Measurements from ENCODE around the gene LIN37.
A peak's percentile ranks its signal among the peaks of the same experiment; 100 is the strongest.

Gene LIN37

DNA sequence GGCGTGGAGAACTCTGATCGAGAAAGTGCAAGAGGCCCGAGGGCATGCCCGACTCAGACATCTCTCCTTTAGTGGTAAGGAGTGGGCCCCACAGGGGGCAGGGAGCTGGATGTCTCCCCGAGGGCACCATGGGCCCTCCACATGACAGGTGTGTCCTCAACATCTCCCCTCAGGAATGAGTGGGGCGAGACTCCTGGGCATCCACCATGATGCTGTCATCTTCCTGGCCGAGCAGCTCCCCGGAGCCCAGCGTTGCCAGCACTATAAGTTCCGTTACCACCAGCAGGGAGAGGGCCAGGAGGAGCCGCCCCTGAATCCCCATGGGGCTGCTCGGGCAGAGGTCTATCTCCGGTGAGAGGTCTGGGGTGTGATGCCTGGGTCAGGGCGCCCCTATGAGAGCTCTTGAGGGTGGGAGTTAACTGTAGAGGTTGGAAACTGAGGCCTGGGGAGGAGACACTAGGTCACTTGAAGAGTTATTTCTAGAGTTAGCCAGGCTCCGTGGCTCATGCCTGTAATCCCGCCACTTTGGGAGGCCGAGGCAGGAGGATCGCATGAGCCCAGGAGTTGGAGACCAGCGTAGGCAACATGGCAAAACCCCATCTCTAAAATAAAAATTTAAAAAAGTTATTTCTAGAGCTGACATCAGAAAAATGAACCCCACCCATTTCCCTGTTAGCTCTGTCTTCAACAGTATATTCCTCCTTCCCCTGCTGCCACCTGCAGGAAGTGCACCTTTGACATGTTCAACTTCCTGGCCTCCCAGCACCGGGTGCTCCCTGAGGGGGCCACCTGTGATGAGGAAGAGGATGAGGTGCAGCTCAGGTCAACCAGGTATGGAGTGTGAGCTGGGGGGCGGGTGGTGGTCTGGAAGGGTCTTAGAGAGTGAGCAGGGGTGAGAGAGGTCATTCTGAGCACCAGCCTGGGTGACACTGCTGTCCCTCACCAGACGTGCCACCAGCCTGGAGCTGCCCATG, 11.2 kb upstream of the LIN37 start:
- DNase-seq = no peak

DNA sequence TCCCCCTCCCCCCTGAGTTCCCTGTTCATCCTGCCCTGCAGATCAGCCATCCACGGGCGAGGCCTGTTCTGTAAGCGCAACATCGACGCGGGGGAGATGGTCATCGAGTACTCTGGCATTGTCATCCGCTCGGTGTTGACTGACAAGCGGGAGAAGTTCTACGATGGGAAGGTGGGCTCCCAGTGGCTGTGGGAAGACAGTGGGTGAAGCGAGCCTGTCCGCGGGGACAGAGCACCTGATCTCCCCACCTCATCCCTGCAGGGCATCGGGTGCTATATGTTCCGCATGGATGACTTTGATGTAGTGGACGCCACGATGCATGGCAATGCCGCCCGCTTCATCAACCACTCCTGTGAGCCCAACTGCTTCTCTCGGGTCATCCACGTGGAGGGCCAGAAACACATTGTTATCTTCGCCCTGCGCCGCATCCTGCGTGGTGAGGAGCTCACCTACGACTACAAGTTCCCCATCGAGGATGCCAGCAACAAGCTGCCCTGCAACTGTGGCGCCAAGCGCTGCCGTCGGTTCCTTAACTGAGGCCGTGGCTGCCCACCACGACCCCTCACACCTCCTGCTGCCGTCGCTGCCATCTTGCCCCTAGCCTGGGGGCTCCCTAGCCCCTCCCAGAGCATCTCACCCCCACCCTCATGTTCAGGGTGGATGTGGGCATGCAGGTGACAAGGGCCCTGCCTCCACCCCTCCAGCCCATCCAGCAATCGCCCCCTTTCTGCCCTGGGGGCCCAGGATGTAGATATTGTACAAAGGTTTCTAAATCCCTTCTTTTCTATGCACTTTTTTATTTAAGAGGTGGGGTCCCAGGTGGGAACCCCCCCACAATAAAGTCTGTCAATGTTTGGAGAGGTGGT, 10.1 kb upstream of the LIN37 start:
- no peak for DNase-seq

DNA sequence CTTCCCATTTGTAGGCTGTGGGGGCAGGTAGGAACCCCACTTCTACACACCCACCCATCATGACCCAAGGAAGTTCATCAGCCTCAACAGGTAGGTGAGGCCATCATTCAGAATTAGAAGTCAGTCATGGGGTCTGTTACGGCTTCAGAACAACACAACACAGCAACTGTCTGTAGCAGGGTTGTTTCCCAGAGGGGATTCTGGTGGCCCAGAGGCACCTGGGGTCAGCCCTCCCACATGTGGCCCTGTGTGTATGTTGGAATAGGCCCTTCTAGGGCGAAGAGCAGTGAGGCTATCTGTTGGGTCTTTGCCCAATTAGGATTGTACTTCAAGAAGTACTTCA, 9.5 kb upstream of the LIN37 start:
- no peak for DNase-seq

DNA sequence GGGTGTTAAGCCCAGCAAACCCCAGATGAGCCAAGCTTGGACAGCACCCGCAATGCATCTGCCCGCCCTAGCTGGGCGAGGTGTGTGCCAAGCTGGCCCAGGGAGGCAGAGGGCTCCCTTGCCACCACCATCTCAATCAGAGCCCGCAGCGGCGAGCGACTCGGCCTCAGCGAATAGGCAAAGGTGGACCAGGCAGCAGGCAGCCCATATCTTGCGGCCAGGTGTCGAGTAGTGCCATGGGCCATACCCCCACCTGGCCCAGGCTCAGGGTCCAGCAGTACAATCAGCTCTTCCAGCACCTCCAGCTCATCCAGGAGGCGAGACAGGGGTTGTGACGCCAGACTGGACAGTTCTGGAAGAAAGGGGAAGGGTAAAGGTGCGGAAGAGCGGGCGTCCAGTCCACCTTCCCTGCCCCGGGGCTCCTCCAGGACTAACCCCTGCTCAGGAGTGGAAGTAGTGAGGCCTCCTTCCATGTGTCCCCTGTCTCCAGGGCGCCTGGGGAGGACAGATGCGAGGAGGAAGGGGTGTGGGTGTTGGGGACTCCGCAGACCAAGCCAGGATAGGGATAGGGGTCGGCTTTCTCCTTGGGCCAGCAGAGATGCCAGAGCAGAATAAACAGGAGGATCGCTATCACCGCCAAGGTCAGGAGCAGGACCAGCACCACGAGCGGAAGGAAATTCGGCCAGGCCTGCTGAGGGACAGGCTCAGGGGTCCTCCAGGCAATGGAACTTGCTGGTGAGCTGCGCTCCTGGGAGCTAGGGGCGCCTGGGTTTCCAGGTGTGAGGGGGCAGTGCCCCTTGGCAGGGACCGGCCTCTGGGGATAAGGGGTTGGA, 8.9 kb upstream of the LIN37 start:
- DNase-seq = no peak

DNA sequence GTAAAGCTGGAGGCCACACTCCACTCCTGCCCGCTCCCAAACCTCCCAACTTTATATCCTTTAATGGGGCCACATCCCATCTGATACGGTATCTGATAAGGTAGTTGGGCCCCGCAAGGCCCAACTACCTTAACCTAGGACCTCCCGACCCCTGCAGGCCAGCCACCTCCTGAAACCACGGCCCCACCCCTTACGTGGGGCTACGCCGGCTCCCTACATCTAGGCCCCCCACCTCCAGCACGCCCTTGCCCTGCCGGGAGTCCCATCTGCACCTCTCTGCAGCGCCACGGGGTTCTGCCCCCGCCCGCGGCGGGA, 8.3 kb upstream of the LIN37 start:
- DNase-seq = no peak

DNA sequence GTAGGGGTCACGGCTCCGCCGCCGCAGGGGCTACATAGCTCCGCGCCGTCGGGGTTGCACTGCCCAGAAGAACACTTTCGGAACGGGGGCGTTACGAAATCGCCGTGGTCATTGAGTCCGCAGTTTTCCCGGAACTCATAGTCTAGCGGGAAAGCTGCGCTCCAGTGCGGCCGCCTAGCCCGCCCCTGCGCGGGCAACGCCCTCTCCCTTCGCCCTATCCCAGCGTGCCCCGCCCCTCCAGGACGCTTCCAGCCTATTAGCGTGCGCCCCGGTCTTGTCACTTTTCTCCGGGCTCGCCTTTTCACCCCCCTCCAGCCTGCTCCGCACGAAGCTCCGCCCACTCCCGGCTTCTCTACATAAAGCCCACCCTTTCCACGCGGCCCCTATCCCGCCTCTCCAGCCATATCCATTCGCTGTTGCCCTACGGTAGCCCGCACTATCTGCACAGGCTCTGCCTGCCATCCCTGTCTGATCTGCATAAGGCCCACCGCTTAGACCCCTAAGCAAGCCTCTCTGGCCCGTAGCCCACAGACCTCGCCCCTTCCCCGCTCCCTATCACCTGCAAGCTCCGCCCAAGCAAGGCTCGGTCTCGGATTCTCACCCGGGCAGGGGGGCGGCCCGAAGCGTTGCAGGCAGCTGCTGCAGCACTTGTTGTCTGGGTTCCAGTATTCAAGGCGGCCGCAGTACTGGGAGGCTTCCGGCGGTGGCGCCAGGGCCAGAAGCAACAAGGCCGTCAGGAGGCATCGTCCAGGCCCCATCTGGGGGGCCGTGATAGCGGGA, 7.8 kb upstream of the LIN37 start:
- DNase-seq = peak; percentile 99

DNA sequence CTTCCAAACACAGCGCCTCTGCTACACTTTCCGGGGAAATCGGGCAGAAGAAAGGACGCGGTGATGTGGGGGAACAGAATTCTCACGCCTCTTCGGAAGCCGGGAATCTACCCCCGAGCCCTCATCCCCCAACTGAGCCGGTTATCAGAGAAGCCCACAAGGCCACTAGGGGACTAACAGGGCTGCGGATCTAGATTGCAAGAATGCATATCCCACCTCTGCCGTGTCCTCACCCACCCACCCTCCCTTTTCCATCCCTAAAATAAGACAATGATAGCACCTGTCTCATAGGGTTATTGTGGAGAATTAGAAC, 7.2 kb upstream of the LIN37 start:
- DNase-seq = no peak

DNA sequence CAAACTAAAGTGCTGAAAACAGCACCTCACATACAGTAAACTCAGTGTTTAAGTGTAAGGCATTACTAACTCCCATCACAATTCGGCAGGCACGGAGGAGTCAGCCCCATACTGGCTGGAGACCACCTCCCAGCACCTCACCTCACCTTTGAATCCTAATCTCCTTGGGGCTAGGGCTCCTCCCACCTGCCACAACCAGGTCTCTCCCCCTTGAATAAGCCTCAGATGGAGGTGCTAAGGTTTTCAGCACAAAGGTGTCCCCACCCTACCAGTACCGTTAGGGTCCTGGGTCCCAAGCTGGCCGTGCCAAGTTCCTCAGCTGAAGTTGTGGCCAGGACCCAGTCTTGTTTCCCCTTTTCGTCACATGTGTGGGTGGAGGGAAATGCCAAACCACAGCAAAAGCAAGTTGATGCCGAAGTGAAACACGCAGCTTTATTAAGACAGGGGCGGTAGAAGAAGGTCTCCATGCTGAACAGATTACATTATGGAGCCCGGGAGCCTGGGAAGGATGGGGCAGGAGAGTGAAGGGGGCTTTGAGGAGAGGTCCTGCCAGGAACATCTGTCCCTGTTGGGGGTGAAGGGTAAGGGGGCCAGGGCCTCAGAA, 6.2 kb upstream of the LIN37 start, which contains the start of gene IGFLR1:
TSS of gene IGFLR1 (minus strand) at position 332 of the 604 bp plus-strand sequence. CDS start 1,272 bp downstream, outside the sequence.
- DNase-seq = peak; percentile 90 to 96 (median 94)

DNA sequence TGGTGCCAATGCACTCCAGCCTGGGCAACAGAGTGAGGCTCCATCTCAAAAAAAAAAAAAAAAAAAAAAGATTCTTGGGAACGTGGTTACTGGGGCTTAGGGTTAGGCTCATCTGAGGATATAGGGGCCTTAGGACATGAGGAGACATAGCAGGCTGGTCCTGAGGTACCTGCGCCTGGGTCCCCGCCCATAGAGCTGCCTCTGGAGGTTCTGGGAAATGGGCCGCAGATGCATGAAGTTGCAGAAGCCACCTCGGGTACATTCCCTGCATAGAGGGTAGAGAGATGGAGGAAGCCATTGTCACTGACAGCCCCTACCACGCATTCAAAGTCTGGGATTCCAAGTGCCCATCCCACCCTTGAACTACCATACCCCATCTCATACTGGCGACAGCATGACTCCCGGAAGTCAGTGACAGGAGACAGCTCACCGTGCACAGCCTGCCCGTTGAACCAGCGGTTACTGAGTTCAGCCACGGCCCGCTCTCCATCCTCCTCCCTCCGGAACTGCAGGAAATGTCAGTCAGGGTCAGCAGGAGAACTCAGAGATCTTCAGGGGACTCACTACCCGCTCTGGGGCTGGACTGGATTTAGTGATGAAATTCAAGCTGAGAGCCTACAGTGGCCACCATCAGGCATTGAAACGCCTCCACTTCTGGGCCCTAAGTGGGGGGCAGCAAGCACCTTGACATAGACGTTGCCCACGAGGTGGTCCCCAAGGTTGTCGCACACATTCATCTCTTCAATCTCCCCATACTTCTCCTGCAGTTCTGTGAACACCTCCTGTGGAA, 4.5 kb upstream of the LIN37 start:
- DNase-seq = no peak

DNA sequence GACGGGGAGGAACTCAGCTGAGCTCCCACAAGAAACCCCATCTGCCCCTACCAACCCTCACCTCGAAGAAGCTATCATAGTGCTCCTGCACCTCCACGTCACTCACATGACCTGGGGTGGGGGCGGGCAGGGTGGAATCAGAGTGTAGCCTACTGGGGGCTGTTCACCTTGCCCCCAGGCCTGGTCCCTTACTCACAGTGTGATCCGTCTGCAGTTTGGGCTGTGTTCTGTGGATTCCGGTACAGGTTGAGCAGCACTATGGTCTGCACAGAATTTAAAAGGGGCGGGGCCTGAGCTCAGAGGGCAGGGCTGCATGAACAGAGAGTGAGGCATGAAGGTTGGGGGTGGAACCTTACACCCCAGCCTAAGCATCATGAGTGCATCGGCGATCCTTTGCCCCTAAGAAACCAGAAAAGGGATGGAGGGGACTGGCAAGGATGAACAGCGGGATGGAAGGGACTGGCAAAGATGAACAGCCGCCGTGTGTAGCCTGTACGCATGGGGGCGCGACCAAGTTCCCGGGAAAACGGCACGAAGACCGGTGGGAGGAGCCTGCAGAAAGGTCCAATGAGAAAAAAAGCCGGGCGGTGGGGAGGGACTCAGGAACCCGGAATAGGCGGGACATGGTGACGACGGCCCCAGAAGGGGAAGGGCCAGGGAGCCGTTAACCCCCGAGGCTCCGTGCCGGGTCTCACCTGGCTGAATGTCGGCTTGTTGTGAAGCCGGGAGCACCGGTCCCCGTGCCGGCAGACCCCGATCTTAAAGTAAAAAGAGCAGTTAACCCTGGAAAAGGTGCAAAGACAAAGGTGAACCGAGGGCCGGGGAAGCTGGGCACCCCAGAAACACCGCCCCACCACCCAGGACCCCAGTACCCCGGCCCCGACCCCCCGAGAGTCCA, 3.7 kb upstream of the LIN37 start:
- peak; percentile 98 for DNase-seq

DNA sequence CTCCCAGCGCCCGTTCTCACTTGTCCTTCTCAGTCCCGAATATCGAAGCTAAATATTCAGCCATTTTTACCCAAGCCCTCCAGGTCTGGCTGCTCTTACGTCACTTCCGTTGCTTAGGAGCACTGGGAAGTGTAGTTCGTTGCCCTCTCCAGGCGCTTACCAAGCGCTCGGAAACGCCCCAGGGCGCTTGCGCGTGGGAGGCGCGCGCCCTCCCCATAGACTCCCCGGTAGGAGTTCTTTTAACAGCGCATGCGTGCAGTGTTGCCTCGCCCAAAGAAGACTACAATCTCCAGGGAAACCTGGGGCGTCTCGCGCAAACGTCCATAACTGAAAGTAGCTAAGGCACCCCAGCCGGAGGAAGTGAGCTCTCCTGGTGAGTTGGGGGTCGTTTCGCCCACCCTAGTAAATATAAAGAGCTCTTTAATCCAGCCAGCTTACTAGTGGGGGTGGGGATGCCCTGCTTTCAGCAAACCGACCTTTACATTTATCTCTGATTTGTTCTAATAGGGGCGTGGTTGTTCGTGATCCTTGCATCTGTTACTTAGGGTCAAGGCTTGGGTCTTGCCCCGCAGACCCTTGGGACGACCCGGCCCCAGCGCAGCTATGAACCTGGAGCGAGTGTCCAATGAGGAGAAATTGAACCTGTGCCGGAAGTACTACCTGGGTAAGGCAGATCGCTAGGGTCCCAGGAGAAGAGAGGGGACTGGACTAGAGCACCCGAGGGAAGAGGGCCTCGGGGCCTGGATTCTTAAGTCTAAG, 2.9 kb upstream of the LIN37 start, which contains the start of the genes PSENEN and U2AF1L4:
TSS of gene PSENEN (plus strand) at position 324 of the 759 bp plus-strand sequence. CDS start at position 604, 280 bp downstream.
TSS of gene U2AF1L4 (minus strand) at position 91 of the 759 bp plus-strand sequence. CDS start at position 64, 27 bp downstream.
- peak; percentile 99 to 100 (median 100) for DNase-seq

DNA sequence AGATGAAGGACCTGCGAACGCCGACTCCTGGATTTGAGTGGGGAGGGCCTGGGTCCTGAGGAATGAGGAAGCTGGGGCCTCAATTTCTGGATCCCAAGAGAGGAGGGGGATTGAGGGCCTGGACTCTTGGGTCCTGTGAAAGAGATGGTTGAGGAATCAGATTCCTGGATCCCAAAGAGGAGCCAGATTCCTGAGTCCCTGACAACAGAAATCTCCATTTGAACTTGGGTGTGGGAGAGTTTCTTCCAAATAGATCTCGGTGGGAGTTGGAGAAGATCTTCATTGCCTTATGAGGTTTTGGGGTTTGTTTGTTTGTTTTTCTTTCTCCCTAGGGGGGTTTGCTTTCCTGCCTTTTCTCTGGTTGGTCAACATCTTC, 2.3 kb upstream of the LIN37 start:
- no peak for DNase-seq

DNA sequence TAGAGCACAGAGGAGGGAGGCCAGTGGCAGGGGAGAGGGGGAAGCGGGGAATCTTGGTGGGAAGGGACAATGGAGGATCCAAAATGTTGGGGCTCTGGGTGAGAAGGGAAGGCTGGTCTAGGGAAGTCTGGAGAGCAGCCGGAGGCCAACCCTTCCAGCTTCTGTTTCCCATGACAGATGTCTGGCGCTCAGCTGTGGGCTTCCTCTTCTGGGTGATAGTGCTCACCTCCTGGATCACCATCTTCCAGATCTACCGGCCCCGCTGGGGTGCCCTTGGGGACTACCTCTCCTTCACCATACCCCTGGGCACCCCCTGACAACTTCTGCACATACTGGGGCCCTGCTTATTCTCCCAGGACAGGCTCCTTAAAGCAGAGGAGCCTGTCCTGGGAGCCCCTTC, 1.8 kb upstream of the LIN37 start:
- peak in 2 of 3 donors; percentile 22 to 26 for DNase-seq

DNA sequence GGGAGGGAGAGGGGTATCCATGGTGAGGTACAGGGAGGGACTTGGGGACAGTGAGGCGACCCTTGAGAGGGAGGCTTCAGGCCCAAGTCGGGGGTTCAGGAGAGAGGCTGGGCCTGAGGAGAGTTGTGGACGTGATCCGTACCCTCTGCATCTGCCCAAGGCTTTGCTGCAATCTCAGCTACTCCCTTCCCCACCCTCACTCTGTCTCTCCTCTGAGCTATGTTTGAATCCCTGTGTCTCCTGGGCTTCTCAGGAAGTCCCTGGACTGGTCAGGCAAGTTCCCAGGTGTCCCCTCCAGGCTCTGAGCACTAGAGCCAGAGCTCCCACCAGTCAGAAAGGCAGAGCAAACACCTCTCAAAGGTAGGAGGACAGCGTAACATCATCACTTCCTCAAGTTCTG, 1.8 kb downstream of the LIN37 start:
- no peak for DNase-seq

DNA sequence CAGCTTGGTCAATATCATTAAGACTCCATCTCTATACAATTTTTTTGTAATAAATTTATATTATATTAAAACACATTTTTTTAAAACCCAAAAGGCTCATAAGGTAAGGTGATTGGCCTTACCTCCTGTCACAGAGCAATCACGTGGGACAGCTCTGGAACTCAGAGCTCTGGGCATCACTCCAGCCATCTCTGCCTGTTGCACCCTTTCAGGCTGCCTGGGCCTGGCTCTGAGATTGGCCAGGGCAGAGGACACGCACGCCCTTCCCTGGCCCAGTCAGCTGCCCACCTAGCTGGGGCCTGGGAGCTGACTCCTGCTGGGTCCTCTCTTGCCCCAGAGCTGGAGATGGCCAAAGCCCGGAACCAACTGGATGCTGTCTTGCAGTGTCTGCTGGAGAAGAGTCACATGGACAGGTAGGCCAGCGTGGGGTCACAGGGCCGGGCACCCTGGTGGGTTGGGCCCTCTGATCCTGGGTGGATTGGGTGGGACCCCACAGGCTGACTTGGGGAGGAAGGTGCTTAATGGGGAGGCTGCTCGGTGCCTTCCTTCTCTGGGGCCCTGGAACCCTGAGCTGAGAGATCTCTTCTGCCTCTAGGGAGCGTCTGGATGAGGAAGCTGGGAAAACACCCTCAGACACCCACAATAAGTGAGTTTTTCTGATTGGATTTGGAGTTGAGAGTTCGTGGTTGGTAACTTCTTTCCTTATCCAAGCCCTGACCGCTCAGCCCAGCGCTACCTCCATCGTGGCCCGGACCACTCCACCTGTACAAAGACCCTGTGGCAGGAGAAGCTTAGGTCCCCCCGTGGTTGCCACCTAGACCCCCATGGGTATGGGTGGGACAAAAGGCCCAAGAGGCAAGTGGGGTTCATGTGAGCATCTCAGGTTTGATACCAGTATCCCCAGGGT, 3.7 kb downstream of the LIN37 start:
- DNase-seq = peak; percentile 30 to 46 (median 45)

DNA sequence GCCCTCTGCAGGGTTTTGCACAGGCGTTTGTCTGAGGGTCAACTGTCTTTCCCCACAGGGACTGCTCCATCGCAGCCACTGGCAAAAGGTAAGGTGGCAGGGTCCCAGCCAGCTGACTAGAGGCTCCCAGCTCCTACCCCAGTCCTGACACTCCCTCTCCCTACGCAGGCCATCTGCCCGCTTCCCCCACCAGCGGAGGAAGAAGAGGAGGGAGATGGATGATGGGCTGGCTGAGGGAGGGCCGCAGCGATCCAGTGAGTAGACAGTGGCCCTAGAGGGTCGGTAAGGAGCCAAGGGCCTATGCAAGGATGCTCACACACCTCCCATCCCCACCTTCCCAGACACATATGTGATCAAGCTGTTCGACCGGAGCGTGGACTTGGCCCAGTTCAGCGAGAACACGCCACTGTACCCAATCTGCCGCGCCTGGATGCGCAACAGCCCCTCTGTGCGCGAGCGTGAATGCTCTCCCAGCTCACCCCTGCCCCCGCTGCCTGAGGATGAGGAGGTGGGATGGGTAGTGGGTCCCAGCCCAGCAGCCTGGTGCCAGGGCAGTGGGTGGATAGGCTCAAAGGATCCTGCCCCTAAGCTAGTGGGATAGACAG, 4.5 kb downstream of the LIN37 start:
- DNase-seq = no peak

DNA sequence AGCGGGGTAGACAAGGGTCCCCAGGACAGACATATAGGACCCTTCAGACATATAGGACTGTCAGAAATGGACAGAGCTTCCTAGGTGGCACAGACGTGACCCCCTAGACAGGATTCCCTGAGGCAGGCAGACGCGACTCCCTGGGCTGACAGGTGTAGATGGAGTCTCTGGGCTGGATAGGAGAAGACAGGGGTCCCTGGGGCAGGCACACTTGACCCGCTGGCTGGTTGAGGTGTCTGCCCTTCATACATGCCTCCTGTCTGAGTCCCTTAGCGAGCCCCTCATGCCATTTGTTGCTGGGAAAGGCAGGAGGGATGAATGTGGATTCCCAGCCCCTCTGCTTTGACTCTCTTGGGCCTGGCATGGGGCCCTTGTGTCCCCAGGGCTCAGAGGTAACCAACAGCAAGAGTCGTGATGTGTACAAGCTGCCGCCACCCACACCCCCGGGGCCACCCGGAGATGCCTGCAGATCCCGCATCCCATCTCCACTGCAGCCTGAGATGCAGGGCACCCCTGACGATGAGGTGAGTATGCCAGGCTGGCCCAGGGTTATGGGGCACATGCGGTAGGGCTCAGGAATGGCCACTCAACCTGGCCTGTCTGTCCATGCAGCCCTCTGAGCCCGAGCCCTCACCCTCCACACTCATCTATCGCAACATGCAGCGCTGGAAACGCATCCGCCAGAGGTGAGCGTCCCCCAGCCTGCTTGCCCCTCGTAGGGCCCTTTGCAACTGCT, 5.4 kb downstream of the LIN37 start:
- DNase-seq = no peak

All from suppressor macrophage treated with lipopolysaccharide for 1 hour (primary cell).